ENCODE measurements around the gene MEAK7. TPM values are rescaled to one million over a fixed set of nuclear protein-coding genes. Genes with fewer than 3 reads are reported as not detected.

The MEAK7 gene
- total and polyA plus RNA-seq, 2 of the 4 experiments (the other 2 are of a cell fraction), result 27.4 to 39.0 TPM

DNA sequence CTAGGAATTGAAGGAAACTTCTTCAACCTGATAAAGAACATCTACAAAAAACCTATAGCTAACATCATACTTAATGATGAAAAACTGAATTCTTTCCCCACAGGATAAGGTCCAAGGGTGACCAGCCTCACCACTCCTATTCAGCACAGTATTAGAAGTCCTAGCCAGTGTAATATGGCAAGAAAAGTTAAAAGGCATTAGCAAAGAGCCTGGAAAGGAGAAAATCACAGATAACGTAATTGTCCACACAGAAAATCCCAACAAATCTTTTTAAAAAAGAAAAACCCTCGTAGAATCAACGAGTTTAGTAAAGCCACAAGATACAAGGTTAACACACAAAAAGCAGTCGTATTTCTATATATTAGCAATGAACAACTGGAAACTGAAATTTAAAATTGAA is 37.8 kb downstream of the MEAK7 start:
- Histone ChIP-seq H2BK5ac (ENCODE audit: low read depth, low read length, poor library complexity, severe bottlenecking) (no peak overlapping the region), H3K27ac (ENCODE audit: insufficient read depth, low read length) (no peak overlapping the region), H3K9me1 (ENCODE audit: insufficient read depth, low read length) (0 out of 2 replicates have a peak, but pooled peaks cover 6% of the 10 kb centered on the region), H3K23ac (ENCODE audit: low read depth, low read length) (no peak overlapping the region), H2AK9ac (replicated peaks; ENCODE audit: low read depth, low read length, poor library complexity) (no peak overlapping the region), H3K14ac (replicated peaks; ENCODE audit: low read depth, low read length) (no peak overlapping the region), H3K4me2 (ENCODE audit: low read depth, low read length) (no peak overlapping the region), H2BK15ac (ENCODE audit: low read depth, low read length) (no peak overlapping the region), H4K20me1 (ENCODE audit: insufficient read depth, low read length) (0 out of 2 replicates have a peak, but pooled peaks cover under 1% of the 10 kb centered on the region), H3K27me3 (ENCODE audit: control insufficient read depth, insufficient read depth, low read length) (no peaks in the 10 kb centered on the region), H3K4me3 (ENCODE audit: insufficient read depth, low read depth, low read length) (no peak overlapping the region), H3K79me1 (ENCODE audit: low read depth in 1 of 2, low read length in 2 of 2) (peaks cover 17 to 42% of the 10 kb centered on the region in 2 experiments), H3K18ac (ENCODE audit: low read depth, low read length) (no peak overlapping the region), H3K9ac (ENCODE audit: low read depth, low read length) (no peak overlapping the region), H4K91ac (ENCODE audit: insufficient read depth, low read depth, low read length) (no peak overlapping the region), H4K5ac (ENCODE audit: low read depth, low read length) (no peak overlapping the region), H2AK5ac (ENCODE audit: low read depth, low read length) (no peak overlapping the region), H2AFZ (replicated peaks; ENCODE audit: low read length, poor library complexity) (no peak overlapping the region), H3K4ac (ENCODE audit: low read depth, low read length) (no peak overlapping the region), H3K9me3 (ENCODE audit: control insufficient read depth, insufficient read depth, low read length) (peaks cover 10% of the 10 kb centered on the region), H2BK120ac (ENCODE audit: low read depth, low read length) (no peak overlapping the region), H4K8ac (ENCODE audit: low read depth in 2 of 2, low read length in 2 of 2) (no peak overlapping the region), H3K56ac (ENCODE audit: extremely low read depth, insufficient read depth, low read length) (no peak overlapping the region), H3K36me3 (ENCODE audit: control insufficient read depth, insufficient read depth, low read length) (peaks cover 20% of the 10 kb centered on the region), H2BK20ac (ENCODE audit: low read depth, low read length) (no peak overlapping the region), H3K4me1 (ENCODE audit: control insufficient read depth, insufficient read depth, low read length) (no peaks in the 10 kb centered on the region)
- WGBS, 2 experiments (ENCODE audit: extremely low coverage in 2 of 2, insufficient read length in 1 of 2), result no CpG with 5 or more reads among the region's 4 CpGs
- intact Hi-C loops (cut with micrococcal nuclease) (no loop called here), in situ Hi-C loops (cut with MboI; ENCODE audit: low sequenced_read_pairs) (no loop called here), dilution Hi-C loops (cut with HindIII; ENCODE audit: low sequenced_read_pairs, unreplicated experiment) (no loop called here)
- TF ChIP-seq ELK1 (IDR thresholded peaks at IDR 0.05; ENCODE audit: borderline replicate concordance, low read depth, low read length) (no peak), CHD1 (IDR thresholded peaks at IDR 0.05; ENCODE audit: low read depth, low read length) (no peak), MAZ (IDR thresholded peaks at IDR 0.05; ENCODE audit: borderline replicate concordance, low read depth, low read length) (no peak), USF2 (IDR thresholded peaks at IDR 0.05; ENCODE audit: low read depth, low read length) (no peak), RAD21 (IDR thresholded peaks at IDR 0.05; ENCODE audit: low read length) (no peak), NFE2L2 (IDR thresholded peaks at IDR 0.05; ENCODE audit: low read depth, low read length) (no peak), POLR2A (IDR thresholded peaks at IDR 0.05; ENCODE audit: low read depth, low read length) (no peak), MXI1 (IDR thresholded peaks at IDR 0.05; ENCODE audit: borderline replicate concordance, low read depth, low read length) (no peak), RCOR1 (IDR thresholded peaks at IDR 0.05; ENCODE audit: insufficient replicate concordance, low read length) (no peak), BHLHE40 (IDR thresholded peaks at IDR 0.05; ENCODE audit: low read depth, low read length) (no peak), MAFK (IDR thresholded peaks at IDR 0.05; ENCODE audit: low read depth, low read length) (no peak), FOS (IDR thresholded peaks at IDR 0.05; ENCODE audit: low read depth, low read length) (no peak), RFX5 (IDR thresholded peaks at IDR 0.05; ENCODE audit: low read depth, low read length) (no peak), SMC3 (IDR thresholded peaks at IDR 0.05; ENCODE audit: low read depth, low read length) (no peak), CEBPB (IDR thresholded peaks at IDR 0.05; ENCODE audit: low read depth, low read length) (no peak)
- TF ChIP-seq, protein P1, sequence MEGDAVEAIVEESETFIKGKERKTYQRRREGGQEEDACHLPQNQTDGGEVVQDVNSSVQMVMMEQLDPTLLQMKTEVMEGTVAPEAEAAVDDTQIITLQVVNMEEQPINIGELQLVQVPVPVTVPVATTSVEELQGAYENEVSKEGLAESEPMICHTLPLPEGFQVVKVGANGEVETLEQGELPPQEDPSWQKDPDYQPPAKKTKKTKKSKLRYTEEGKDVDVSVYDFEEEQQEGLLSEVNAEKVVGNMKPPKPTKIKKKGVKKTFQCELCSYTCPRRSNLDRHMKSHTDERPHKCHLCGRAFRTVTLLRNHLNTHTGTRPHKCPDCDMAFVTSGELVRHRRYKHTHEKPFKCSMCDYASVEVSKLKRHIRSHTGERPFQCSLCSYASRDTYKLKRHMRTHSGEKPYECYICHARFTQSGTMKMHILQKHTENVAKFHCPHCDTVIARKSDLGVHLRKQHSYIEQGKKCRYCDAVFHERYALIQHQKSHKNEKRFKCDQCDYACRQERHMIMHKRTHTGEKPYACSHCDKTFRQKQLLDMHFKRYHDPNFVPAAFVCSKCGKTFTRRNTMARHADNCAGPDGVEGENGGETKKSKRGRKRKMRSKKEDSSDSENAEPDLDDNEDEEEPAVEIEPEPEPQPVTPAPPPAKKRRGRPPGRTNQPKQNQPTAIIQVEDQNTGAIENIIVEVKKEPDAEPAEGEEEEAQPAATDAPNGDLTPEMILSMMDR (conservative IDR thresholded peaks at IDR 0.05; ENCODE audit: low read depth, low read length), result no peak
- no peak for ATAC-seq (ENCODE audit: low read depth)
- BruUV-seq (replicated peaks), result no TSS peak
- DNase-seq, result no peak
- CTCF ChIA-PET, result no interaction called here
- POLR2A ChIA-PET (ENCODE audit: unreplicated experiment), result no interaction called here
